GM15510 (cell line): Measurements from ENCODE around the gene DNAJB8.

Experiments used
- POLR2A ChIP-seq: IDR thresholded peaks from 3 replicates; pipeline ENCODE4 v1.6.1; 2011; ENCODE audit warnings: borderline replicate concordance; ENCODE audit not compliant: insufficient read length; ENCODE audit errors: extremely low read depth

DNAJB8 gene

DNA sequence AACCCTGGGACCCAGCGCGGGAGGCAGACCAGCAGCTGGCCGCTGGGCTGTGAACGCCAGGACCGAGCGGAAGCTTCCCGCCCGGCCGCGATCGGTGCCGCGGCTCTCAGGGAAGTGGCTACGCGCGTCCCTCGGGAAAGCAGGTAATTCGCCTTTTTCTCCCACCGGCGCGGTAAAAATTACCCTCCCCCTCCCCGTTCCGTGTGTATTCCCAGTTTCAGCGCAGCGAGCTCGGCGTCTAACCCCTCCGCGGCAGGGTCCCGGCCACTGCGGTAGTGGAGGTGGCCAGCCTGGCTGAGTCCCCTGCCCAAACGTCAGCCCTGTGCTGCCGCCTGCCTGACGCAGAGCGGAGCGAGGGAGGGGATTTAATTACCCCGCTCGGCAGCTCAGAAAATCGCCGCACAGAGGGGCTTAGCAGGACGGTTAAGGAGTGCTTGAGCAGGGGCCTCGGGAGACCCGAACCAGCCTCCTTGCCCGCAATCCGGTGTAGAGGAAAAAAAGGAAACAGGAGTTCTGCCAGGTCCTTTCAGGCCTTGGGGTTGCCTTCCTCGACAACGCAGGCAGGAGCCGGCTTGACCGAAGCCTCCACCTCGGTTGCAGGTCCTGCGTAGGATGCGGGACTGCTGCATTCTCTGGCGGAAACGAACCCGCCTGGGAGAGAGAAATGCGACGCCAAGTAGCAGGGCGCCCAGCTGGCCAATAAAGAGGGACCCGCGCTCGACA, 23.4 kb upstream of the DNAJB8 start:
- no peak for TF ChIP-seq POLR2A

DNA sequence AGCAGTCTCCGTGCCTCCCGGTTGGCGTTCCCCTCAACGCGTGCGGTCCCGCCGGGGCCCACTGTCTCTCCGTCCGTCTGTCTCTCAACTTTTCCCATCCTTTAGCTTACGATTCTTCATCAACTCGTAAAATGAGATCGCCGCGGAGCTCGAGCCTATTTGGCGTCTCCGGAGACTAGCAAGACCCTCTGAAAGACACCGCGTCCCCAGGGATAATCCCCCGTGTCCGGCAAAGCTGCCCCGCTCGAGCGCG, 22.9 kb upstream of the DNAJB8 start:
- no peak for TF ChIP-seq POLR2A

DNA sequence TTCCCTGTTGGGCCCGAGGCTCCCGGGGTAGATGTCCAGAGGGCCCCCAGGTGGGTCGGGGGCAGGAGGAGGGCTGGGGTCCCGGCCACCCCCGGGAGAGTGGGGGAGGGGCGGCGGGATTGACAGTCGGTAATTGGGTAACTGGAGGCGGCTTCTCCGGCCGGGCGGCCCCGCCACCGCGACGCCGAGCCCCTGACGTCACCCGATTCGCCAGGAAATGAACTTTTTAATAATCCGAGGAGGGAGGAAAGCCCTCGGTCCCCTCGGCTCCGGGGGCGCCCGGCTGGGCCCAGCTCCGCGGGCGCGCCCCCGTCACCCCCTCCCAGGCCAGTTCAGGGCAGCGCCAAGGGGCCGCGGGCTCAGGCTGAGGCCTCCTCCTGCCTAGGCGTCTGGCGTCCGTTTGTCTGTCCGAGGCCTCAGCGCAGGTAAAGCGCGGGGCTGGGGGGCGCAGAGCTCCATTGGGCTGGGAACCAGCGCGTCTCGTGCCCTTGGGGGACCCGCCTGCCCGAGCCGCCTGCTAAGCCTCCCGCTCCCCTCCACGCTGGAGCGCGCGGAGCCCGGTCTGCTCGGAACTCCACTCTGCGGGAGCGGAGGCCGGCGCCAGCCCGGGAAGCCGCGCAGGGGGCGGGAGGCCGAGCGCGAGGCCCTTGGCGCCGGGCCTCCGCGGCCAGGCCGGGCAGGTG, 22.4 kb upstream of the DNAJB8 start:
- TF ChIP-seq POLR2A, result no peak

DNA sequence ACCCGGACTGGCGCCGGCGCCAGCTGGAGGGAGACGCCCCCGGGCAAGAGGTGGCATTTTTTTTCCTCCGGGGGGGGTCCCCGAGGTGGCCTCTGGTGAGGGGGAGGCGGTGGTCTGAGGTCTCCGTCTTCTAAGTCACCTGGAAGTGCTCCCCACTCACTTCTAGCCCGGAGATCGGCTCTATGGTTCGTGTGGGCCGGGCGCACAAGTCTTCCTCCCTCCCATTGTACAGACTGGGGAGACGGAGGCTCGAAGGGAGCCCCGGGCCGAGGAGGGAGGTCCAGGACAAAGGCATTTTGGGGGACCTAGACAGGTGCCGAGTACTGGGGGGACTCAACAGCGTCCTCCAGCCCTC, 21.9 kb upstream of the DNAJB8 start:
- TF ChIP-seq POLR2A, result no peak

DNA sequence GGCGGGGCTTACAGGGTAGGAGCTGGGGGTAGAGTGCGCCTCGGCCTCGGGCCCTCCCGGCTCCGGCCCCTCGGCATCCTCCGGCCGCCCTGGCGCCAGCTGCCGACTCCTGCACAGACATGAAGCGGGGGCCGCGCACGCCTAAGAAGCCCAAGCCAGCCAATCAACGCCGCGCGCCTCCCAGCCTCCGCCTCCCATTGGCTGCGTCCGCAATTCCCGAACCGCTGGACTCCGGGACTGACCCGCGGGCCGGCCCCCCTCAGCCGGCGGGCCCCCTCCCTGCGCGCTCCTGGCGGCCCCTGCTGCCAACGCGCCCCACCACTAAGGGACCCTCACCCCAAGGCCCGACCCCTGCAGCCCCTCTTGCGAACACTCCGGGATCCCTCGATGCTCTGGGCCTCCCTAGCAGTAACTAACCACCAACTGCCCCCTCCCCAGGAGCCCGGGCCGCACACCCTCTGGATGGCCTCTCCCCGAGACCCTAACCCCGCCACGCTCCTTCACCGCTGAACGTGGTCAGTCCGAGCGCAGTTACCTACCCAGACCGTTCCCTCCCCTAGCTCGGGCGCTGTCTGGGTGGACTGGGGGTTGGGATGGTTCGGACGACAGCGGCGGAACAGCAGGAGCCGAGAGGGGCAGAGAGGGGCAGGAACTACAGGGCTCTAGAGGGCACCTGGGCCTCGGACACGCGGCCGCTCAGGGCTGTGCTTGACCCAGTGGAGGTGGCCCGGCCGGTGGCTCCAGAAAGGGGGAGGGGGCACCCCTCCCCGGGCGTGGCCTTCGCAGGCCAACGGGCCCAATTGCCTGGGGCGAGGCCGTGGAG, 21.3 kb upstream of the DNAJB8 start:
- no peak for TF ChIP-seq POLR2A

DNA sequence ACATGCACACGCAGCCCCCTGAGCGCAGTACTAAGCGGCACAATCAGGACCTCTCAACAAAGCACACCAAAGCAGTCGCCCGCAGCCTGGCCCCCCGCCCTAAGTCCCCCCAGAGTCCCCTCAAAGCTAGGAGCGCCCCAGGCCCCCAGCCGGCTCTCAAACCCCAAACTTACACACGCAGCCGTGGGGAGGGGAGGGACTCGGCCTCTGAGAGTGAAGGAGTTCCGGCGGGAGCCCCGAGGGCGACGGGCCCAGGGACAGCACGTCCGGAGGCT, 20.8 kb upstream of the DNAJB8 start:
- no peak for TF ChIP-seq POLR2A

DNA sequence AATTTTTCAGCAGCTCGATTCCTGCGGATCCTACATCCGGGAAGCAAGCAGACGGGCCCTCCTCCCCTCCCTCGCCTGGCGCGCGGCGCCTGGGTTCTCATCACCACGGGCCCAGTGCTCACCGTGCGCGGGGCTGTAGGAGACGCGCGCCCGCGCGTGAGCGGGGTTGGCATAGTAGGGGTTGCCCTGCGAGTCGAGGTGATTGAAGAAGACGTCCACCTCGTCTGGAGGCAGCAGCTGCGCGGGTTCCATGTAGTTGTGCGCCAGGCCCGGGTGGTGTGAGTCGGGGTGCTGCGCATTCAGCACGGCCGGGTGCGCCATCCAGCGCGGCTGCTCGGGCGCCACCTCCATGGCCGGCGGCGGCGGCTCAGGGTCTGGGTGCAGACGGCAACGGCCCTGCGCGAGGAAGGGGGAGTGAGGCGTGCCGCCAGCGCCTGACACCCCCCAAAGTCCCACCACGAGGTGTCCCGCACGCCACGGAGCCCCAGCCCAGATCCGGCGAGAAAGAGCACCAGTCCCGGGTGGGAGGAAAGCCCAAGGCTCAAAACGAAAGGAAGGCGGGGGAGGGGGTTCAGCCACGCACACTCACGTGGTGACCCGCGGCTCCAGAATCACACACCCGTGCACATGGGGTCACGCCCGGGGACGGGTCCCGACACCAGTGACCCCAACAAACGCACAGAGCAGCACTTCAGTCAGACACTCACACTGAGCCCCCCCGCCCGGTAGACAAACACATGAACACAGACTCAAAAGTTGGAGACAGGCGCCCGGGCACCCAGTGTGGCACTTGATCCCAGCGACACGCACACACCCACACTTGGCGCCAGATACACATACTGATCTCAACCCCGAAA, 20.2 kb upstream of the DNAJB8 start:
- TF ChIP-seq POLR2A, result no peak

DNA sequence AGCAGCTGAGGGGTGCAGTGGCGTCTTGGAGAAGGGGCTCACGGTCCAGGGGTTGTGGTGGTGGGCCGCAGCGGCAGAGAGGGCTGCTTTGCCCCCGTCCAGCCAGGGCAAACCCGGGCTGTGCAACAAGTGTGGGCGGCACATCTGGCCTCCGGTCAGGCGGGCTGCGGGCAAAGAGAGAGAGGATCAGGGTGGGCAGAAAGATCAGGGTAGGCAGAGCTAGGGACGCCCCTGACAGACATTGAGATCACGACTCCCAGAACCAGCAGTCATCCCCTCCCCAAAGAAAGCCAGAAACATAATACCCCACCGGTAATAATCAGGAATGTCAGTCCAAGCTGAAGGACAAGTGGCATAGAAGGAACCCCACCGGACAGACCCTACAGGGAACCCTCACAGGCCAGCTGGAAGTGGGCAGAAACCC, 19.5 kb upstream of the DNAJB8 start:
- no peak for TF ChIP-seq POLR2A

DNA sequence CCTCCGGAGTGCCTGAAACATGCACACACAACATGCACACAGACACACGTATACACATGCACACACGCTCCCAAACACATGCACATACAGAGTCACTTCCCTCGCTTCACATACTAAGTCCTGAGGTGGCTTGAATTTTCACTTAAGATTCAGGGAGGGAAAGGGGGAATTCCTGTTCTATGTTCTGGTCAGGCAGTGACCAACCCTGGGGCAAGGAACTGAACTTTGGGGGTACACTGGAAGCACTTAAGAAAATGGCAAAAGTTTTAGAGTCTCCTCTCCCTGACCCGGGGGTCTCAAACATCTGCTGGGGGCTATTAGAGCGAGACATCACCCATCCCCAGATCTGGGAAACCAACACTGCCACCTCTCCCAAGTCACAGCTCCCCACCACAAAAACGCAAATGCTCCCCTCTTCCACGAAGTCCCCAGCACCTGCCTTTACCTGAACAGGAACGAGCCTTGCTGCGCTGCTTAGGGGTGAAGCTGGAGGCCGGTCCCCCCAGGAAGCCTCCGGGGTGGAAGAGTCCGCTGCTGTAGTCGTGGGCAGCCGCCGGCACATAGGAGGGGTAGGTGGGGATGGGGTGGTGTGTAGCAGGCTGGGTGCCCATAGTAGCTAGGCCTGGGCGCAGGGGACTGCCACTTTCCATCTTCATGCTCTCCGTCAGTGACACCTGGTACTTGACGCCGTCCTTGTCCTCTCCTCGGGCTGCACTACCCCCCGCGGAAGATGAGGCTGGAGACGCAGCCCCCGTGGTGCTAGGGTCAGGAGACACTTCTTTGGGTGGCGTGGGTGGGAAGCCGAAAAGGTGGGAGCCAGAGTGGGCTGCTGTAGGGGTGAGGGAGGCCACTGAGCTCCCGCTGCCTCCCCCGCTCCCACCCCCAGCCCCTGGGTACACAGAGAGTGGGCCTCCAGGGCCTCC, 18.9 kb upstream of the DNAJB8 start:
- TF ChIP-seq POLR2A, result no peak

DNA sequence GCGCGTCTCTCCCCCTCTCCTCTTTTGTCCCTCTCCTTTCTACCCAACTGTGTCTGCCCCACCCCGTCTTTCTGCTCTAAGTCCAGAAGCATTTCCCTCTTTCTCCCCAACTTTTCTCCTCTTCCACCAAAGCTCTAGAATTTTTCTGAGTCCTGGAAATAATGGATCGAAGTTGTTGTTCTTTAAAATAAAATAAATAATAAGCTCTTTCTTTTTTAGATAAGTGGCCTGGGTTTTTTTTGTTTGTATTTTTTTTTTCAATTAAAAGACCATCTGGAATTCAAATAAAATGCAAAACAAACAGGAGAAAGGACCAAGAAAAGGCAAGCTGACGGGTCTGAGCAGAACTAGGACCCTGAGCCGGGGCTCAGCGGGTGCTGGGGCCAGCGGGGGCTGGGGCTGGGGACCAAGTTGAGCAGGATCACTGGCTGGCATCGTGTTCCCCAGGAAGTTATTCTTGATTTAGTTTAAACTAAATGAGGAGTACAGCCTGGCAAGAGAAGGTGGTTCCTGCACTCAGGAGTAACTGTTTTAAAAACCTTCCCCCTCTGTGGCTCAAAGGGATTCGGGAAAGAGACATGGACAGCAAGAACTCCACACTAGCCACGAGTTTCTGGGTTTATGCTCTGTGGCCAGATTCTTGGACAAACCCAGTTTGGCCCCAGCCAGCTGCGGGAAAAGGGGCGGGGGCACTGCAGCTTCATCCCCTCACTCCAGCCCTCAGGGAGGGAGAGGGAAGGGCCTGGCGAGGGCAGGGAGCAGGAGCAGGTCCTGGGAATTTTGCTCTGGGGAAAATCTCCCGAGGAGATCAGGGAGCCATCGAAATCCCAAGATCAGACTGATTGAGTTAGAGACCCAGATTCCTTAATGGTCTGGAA, 18.0 kb upstream of the DNAJB8 start:
- no peak for TF ChIP-seq POLR2A

DNA sequence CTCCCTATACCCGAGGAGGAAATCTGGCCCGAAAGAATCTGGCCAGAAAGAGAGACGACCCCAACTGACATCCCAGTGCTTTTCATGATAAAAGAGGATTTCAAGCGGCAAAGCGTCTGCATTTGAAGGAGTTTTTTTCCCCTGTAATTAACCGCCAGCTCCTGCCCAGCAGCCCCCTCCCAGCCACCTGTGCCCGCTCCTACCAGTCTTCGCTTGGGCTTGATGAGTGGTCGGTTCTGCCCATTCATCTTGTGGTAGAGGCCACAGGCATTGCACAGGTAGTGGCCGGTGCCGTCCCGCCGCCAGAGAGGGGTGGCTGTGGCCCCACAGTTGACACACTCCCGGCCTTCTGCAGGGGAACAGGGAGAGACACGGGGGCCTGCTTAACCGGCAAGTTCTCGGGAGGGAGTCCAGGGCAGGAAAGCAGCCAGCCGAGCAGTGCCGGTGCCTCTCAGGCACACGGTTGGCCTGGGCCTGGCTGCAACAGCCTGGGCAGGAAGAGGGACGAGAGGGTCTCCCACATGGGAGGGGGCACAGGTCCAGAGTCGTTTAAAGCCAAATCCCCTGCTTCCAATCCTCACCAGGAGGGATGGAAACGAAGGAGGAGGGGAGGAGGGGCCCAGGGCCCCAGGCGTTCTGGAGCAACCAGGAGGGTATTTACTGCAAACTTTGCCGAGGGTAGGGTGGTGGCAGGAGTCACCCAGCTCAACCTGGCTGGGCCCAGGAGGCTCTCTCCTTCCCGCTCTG, 17.1 kb upstream of the DNAJB8 start:
- TF ChIP-seq POLR2A, result no peak

DNA sequence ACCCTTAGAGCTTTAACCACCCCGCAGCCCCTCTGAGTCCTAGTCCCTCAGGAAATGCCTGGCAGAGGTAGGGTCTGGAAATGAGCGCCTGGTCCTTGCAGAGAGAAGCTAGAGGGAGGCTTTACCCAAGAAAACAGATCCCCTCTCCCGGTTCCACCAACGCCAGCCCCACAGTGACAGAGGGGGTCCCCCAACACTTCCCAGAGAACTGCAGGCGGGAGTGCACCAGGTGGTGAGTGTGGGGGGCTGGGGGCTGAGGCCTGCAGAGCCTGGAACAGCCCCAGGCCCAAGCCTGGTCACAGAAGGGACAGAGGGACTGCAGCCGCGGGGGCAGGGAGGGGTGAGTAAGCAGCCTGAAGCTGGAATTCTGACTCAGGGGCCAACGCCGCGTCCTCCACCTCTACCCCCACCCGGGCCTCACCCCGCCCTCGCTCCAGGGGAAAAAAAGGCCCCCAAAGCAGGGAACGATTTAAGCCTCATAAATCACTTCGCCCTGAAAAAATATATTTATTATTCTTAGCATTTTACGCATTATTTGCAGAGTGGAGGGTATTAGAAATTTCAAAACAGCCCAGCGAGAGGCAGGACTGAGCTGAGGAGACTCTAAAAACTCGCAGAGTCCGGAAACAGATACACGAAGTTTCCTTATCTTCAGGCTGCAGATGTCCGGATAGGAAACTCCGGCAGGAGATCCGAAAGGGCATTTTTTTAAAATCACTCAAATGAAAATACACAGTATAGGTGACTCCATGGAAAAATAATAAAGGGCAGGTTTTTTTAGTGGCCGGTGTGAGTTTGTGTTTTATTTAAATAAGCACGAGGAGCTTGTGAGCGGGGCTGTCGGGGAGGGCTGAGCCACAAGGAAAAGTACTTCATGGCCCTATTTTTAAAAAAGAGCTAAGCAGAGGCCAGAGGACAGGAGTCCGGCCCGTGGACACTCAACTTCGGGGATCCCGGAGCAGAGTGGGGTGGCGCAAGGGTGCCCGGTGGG, 16.3 kb upstream of the DNAJB8 start:
- no peak for TF ChIP-seq POLR2A

DNA sequence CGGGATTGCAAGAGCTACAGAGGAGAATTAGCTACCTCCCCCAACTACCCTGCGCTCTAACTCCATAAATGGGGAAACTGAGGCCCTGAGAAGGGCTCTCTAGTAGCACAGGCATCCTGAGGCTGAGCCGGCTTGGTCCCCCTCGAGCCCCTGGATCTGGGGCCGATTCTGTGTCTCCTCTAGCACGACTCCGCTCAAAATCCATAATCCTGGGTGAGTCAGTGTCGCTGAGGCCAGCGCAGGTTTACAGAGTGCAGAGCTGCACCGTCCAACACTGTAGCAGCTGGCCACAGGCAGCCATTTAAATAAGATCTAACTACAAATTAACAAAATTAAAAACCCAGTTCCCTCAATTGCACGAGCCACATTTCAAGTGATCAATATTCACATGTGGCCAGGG, 15.5 kb upstream of the DNAJB8 start:
- no peak for TF ChIP-seq POLR2A
